PFSK-1 (cell line): Measurements from ENCODE around the gene NSMCE1.

ENCODE experiments used
- FOXP2 ChIP-seq: optimal IDR thresholded peaks from 2 replicates; pipeline ENCODE3; 2011; ENCODE audit warnings: borderline replicate concordance, control low read depth, inconsistent platforms; ENCODE audit not compliant: insufficient read depth; ENCODE audit errors: extremely low read length, extremely low read depth
- POLR2AphosphoS5 ChIP-seq: IDR thresholded peaks from 2 replicates; pipeline ENCODE4 v1.6.1; 2012; ENCODE audit warnings: low read depth, mild to moderate bottlenecking, control low read depth, low read length, moderate library complexity
- SIN3A ChIP-seq: IDR thresholded peaks from 2 replicates; pipeline ENCODE4 v1.6.1; 2012; ENCODE audit warnings: mild to moderate bottlenecking, low read length, moderate library complexity, borderline replicate concordance; ENCODE audit not compliant: insufficient read depth
- TAF1 ChIP-seq: IDR thresholded peaks from 2 replicates; pipeline ENCODE4 v1.6.1; 2012; ENCODE audit warnings: low read length, control low read depth, borderline replicate concordance; ENCODE audit not compliant: insufficient read depth
- TF ChIP-seq, protein P1 (sequence below), 2 experiments: IDR thresholded peaks; 2 replicates each; pipeline versions ENCODE4 v1.6.1 to v1.8.0; 2011 to 2012; ENCODE audit warnings: low read depth in 2 of 2, low read length in 2 of 2, control low read depth in 1 of 2, inconsistent platforms in 1 of 2, mild to moderate bottlenecking in 1 of 2, moderate library complexity in 1 of 2; ENCODE audit not compliant: insufficient read depth in 1 of 2

The NSMCE1 gene

DNA sequence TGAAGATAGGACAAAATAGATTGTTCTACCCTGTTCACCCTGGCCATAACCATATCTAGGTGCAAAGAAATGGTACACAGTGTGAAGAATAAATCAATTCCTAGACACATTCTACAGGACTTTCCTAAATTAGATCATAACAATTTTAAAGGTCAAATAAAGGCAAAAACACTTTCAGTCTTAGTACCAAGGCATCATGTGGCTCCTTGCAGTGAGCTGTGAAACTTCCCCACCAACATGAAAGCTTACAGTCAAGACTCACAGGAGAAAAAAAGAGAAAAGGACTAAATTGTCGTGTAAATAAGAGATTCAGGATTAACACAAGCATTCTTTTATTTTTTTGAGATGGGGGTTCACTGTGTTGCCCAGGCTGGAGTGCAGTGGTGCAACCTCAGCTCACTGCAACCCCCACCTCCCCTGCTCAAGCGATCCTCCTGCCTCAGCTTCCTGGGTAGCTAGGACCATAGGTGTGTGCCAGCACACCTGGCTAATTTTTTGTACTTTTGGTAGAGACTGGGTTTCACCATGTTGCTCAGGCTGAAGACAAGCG is 14.2 kb downstream of the NSMCE1 start:
- TF ChIP-seq TAF1: no peak
- no peak for TF ChIP-seq SIN3A
- TF ChIP-seq FOXP2: no peak

DNA sequence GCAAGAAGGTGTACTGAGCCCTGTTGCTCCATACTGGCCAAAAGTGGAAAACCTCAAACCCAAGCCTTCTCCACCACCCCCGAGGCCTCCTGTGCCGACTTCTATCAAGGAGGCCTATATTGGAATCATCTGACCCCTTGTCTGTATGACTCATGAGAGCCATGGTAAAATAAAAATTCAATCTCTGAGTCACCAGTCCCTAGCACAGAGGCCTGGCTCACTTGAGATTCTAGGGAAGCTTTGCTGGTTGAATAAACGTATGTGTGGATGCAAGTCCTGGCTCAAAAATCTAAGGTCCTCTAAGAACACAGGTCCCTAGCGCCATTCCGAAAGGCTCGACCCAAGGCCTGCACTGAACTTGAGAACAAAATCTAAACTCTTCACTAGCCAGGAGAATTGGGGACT is 15.0 kb downstream of the NSMCE1 start:
- TF ChIP-seq TAF1 (no peak), POLR2AphosphoS5 (no peak), SIN3A (no peak), FOXP2 (no peak)
- TF ChIP-seq, protein P1, sequence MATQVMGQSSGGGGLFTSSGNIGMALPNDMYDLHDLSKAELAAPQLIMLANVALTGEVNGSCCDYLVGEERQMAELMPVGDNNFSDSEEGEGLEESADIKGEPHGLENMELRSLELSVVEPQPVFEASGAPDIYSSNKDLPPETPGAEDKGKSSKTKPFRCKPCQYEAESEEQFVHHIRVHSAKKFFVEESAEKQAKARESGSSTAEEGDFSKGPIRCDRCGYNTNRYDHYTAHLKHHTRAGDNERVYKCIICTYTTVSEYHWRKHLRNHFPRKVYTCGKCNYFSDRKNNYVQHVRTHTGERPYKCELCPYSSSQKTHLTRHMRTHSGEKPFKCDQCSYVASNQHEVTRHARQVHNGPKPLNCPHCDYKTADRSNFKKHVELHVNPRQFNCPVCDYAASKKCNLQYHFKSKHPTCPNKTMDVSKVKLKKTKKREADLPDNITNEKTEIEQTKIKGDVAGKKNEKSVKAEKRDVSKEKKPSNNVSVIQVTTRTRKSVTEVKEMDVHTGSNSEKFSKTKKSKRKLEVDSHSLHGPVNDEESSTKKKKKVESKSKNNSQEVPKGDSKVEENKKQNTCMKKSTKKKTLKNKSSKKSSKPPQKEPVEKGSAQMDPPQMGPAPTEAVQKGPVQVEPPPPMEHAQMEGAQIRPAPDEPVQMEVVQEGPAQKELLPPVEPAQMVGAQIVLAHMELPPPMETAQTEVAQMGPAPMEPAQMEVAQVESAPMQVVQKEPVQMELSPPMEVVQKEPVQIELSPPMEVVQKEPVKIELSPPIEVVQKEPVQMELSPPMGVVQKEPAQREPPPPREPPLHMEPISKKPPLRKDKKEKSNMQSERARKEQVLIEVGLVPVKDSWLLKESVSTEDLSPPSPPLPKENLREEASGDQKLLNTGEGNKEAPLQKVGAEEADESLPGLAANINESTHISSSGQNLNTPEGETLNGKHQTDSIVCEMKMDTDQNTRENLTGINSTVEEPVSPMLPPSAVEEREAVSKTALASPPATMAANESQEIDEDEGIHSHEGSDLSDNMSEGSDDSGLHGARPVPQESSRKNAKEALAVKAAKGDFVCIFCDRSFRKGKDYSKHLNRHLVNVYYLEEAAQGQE (IDR thresholded peaks at IDR 0.05; ENCODE audit: insufficient read depth in 1 of 2, low read depth in 2 of 2, low read length in 2 of 2): no peak

DNA sequence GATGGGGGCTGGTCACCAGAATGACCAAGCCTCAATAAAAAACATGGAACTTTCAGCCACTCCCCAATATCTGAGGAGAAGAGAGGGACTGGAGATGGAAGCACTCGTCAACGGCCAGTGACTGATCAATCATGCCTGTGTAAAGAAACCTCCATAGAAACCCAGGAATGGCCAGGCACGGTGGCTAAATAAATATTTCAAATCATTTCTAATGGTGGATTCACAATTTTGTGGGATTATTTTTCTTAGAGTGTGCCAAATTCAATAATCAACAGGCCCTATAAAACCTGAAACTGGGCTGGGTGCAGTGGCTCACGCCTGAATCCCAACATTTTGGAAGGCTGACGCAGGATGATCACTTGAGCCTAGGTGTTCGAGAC is 16.4 kb downstream of the NSMCE1 start:
- TF ChIP-seq SIN3A: no peak
- TF ChIP-seq POLR2AphosphoS5: no peak
- no peak for TF ChIP-seq TAF1
- no peak for TF ChIP-seq FOXP2
- TF ChIP-seq, protein P1 (IDR thresholded peaks at IDR 0.05; ENCODE audit: insufficient read depth in 1 of 2, low read depth in 2 of 2, low read length in 2 of 2): no peak

DNA sequence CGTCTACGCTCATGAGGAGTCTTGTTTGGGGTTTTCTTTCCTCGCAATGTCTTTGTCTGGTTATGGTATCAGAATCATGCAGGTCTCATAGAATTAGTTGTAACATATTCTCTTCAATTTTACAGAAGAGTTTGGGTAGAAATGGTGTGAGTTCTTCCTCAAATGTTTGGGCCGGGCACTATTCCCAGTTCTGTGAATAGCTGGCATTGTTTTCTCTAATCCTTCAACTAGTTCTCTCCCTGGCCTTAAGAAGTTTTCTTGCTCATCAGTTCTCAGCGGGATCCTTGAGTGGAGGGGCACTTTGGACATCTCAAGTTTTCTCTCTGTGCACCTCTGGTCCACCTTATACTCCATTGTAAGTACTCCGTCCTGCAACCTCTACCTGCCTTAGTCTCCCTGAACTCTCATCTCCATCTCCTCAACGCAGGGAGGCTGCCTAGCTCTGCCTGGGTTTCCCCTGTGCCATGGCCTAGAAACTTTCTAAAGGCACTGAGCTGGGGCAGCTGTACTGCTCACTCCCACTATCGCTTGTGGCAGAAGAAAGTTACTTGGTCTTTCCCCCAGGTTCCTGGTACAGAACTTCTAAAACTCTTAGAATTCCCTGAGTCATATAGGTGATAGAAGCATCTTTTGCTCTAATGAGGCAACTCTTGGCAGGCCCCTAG is 16.9 kb downstream of the NSMCE1 start:
- TF ChIP-seq FOXP2 (no peak), SIN3A (no peak), TAF1 (no peak), POLR2AphosphoS5 (no peak)
- TF ChIP-seq, protein P1 (IDR thresholded peaks at IDR 0.05; ENCODE audit: insufficient read depth in 1 of 2, low read depth in 2 of 2, low read length in 2 of 2): no peak

DNA sequence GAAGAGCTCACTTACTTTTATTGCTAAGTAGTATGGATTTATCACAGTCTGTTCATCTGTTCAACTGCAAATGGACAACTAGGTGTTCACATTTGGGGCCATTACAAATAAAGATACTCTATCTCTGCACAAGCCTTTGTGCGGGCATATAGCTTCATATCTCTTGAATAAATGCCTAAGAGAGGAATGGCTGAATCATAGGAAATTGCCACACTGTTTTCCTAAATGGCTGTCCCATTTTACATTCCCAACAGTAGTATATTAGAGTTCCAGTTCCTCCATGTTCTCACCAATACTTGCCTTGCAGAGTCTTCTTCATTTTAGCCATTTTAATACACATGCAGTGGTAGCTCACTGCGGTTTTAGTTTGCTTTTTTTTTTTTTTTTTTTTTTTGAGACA is 20.5 kb downstream of the NSMCE1 start:
- no peak for TF ChIP-seq TAF1
- no peak for TF ChIP-seq POLR2AphosphoS5
- no peak for TF ChIP-seq FOXP2
- TF ChIP-seq, protein P1 (IDR thresholded peaks at IDR 0.05; ENCODE audit: insufficient read depth in 1 of 2, low read depth in 2 of 2, low read length in 2 of 2): no peak
- TF ChIP-seq SIN3A: no peak
